GM19452 (cell line): ENCODE results near the gene ACR.
"Not testable (repeated sequence)": the region's sequence is repeated elsewhere in the genome, so short reads cannot be mapped to it uniquely, and the experiment has no call there.

ENCODE experiments used
- ATAC-seq: cut with Tn5 transposase; IDR thresholded peaks from one replicate; pipeline ENCODE4 v1.9.1; 2021; ENCODE audit not compliant: unreplicated experiment

The ACR gene

GRCh38 chr22:50761829-50762228 is 23.8 kb downstream of the ACR start:
- not testable (repeated sequence) for ATAC-seq

DNA sequence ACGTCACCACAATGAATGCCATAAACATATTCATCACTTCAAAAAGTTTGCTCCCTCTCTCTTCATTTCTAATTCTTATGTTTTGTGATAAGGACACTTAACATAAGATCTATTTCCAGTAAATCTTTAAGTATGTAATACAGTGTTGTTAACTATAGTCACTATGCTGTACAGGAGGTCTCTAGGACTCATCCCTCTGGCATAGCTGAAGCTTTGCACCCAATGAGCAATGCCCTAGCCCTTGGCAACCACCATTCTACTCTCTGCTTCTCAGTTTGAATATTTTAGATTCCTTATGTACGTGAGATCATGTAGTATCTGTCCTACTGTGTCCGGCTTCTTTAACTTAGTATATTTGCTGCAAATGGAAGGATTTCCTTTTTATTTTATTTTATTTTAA is 26.3 kb downstream of the ACR start:
- not testable (repeated sequence) for ATAC-seq

GRCh38 chr22:50775132-50775531 is 37.1 kb downstream of the ACR start:
- ATAC-seq: not testable (repeated sequence)

DNA sequence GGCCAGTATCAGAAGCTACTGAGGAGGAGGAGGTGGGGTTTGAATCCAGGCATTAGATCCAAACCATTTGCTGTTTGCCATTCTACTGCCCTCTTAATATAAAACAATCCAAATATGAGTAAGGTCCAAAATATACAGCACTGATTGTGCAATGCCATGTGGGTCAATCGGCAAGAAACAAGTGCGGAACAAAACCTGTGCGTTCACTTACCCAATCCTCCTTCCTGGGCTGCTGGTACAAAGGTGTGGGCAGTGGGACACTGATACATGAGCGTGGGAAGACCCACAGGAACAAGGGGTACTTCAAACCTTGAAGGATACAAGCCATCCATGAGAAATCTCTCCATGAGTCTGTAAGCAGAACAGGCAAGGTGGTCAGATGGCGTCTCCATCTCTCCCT is 39.6 kb downstream of the ACR start:
- not testable (repeated sequence) for ATAC-seq

DNA sequence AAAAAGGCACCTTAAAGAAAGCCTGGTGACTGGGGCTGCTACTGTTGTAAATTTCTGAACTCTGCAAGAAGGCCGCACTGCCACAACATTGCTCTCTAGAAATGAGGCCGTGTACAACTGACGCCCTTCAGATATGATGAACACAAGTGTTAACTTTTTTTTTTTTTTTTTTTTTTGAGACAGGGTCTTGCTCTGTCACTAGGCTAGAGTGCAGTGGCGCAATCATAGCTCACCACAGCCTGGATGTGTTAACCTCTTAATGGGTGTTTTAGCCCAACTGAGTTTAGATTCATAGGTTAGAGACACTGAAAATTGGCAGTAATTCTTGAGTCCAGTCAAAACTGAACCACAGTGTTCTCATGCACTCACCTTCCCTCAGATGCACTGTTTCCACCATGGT is 42.2 kb downstream of the ACR start:
- not testable (repeated sequence) for ATAC-seq

DNA sequence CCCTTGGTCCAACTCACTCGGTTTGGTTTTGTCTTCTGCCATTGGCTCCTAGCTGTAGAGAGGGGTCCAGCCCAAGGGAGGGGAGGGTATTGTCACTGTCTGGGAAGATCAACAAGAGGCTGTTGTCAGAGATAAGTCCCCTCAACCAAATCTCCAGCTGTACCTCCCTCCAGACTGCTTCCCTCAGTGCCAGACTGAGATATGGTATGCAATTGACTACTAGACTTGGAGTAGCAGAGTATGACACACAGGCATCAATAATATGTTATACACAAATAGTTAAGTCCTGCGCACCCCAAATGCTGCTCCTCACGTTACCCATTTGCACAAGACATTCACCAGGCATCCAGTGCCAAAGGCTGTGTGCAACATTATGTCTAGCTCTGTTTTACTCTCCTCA is 44.2 kb downstream of the ACR start:
- not testable (repeated sequence) for ATAC-seq

- peak; percentile 88 for ATAC-seq
Measured at GRCh38 chr22:50783033-50783879, 45.3 kb downstream of the ACR start, which contains the start of gene RABL2B. TSS of gene RABL2B (minus strand) at chr22:50783636. CDS start at chr22:50782294, 1,342 bp downstream.

DNA sequence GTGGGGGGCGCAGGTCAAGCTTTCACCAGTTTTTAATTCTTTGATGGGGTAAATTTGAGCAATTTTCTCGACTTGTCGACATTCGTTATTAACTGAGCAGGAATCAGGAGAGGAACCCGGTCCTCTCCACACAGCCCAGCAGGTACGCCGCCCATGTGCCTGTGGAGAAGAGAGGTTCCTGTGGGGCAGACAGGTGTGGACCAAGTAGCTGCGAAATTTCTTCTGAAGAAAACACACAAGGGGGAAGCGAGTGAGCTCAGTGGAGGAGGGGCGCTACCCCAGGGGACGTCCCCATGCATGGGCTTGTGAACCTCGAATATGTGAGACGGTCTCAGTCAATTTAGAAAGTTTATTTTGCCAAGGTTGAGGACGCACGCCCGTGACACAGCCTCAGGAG is 45.9 kb downstream of the ACR start:
- peak; percentile 31 for ATAC-seq

DNA sequence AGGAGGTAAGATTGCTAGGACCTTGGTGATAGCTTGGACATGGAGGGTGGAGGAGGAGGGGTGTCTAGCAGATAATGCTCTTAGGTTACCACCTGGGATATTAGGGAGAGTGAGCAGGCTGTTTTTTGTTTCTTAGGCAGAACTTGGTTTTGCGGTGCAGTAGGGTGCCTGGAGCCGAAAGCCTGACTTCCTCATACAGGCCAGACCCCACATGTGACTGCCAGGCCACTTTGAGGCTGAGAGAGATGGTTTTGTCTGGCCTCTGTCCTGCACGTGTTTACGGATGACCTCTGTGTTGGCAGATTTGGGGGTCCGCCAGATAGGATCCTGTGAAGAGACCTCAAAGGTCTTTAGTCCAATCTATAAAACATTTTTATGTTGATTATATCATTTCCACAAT is 47.3 kb downstream of the ACR start:
- not testable (repeated sequence) for ATAC-seq

GRCh38 chr22:50786936-50787335 is 48.9 kb downstream of the ACR start:
- ATAC-seq: not testable (repeated sequence)
